Measurements from ENCODE around the gene SERP2. TPM values are rescaled to one million over a fixed set of nuclear protein-coding genes. Genes with fewer than 3 reads are reported as not detected.
A peak's percentile ranks its signal among the peaks of the same experiment; 100 is the strongest.

The SERP2 gene
- total and polyA plus RNA-seq, 2 donors from 2014 or later, result 9.7 to 11.0 TPM

- Histone ChIP-seq H3K27me3 (ENCODE audit: control insufficient read depth, insufficient read depth, low read length) (no peaks in the 10 kb centered on the region), H3K9me3 (ENCODE audit: control insufficient read depth in 2 of 3, insufficient read depth in 1 of 3, low read length in 3 of 3) (no peaks in the 10 kb centered on the region), H3K27ac (ENCODE audit: low read depth in 2 of 2, low read length in 2 of 2) (no peak overlapping the region), H3K4me1 (ENCODE audit: control insufficient read depth in 2 of 3, insufficient read depth in 2 of 3, low read depth in 1 of 3, low read length in 3 of 3) (no peaks in the 10 kb centered on the region), H3K4me3 (ENCODE audit: low read length in 3 of 3) (no peak overlapping the region), H3K9ac (ENCODE audit: low read length in 3 of 3) (no peak overlapping the region), H3K36me3 (ENCODE audit: control insufficient read depth in 2 of 3, insufficient read depth in 3 of 3, low read length in 3 of 3) (peaks cover 0 to 2% (median 0%) of the 10 kb centered on the region in 3 donors)
- intact Hi-C loops (cut with DNase I), result no loop called here
- DNase-seq, result no peak
- TF ChIP-seq CTCF (IDR thresholded peaks at IDR 0.05; ENCODE audit: borderline replicate concordance, extremely low read depth, insufficient read depth), result no peak
- FAIRE-seq, result no peak
These were observed 10.3 kb downstream of the SERP2 start for GRCh38 chr13:44383945-44384344.

- Histone ChIP-seq H3K27me3 (ENCODE audit: control insufficient read depth, insufficient read depth, low read length) (no peaks in the 10 kb centered on the region), H3K4me3 (ENCODE audit: low read length in 3 of 3) (no peak overlapping the region), H3K9ac (ENCODE audit: low read length in 3 of 3) (no peak overlapping the region), H3K27ac (ENCODE audit: low read depth in 2 of 2, low read length in 2 of 2) (no peak overlapping the region), H3K9me3 (ENCODE audit: control insufficient read depth in 2 of 3, insufficient read depth in 1 of 3, low read length in 3 of 3) (no peaks in the 10 kb centered on the region), H3K36me3 (ENCODE audit: control insufficient read depth in 2 of 3, insufficient read depth in 3 of 3, low read length in 3 of 3) (peaks cover 0 to 2% (median 0%) of the 10 kb centered on the region in 3 donors), H3K4me1 (ENCODE audit: control insufficient read depth in 2 of 3, insufficient read depth in 2 of 3, low read depth in 1 of 3, low read length in 3 of 3) (no peaks in the 10 kb centered on the region)
- intact Hi-C loops (cut with DNase I), result no loop called here
- DNase-seq, result no peak
- no peak for TF ChIP-seq CTCF (IDR thresholded peaks at IDR 0.05; ENCODE audit: borderline replicate concordance, extremely low read depth, insufficient read depth)
- no peak for FAIRE-seq
These were observed 11.2 kb downstream of the SERP2 start for GRCh38 chr13:44384778-44385177.

GRCh38 chr13:44385401-44385800 is 11.8 kb downstream of the SERP2 start:
- FAIRE-seq, result no peak
- H3K36me3 ChIP-seq (ENCODE audit: control insufficient read depth in 2 of 3, insufficient read depth in 3 of 3, low read length in 3 of 3), result no peaks in the 10 kb centered on the region
- H3K27me3 ChIP-seq (ENCODE audit: control insufficient read depth, insufficient read depth, low read length), result no peaks in the 10 kb centered on the region
- H3K9me3 ChIP-seq (ENCODE audit: control insufficient read depth in 2 of 3, insufficient read depth in 1 of 3, low read length in 3 of 3), result no peaks in the 10 kb centered on the region
- intact Hi-C loops (cut with DNase I), result no loop called here
- no peak overlapping the region for H3K4me3 ChIP-seq (ENCODE audit: low read length in 3 of 3)
- no peak for DNase-seq
- no peaks in the 10 kb centered on the region for H3K4me1 ChIP-seq (ENCODE audit: control insufficient read depth in 2 of 3, insufficient read depth in 2 of 3, low read depth in 1 of 3, low read length in 3 of 3)
- TF ChIP-seq CTCF (IDR thresholded peaks at IDR 0.05; ENCODE audit: borderline replicate concordance, extremely low read depth, insufficient read depth), result no peak
- H3K27ac ChIP-seq (ENCODE audit: low read depth in 2 of 2, low read length in 2 of 2), result no peak overlapping the region
- no peak overlapping the region for H3K9ac ChIP-seq (ENCODE audit: low read length in 3 of 3)

- Histone ChIP-seq H3K27me3 (ENCODE audit: control insufficient read depth, insufficient read depth, low read length) (no peaks in the 10 kb centered on the region), H3K9ac (ENCODE audit: low read length in 3 of 3) (no peak overlapping the region), H3K36me3 (ENCODE audit: control insufficient read depth in 2 of 3, insufficient read depth in 3 of 3, low read length in 3 of 3) (no peaks in the 10 kb centered on the region), H3K9me3 (ENCODE audit: control insufficient read depth in 2 of 3, insufficient read depth in 1 of 3, low read length in 3 of 3) (no peaks in the 10 kb centered on the region), H3K27ac (ENCODE audit: low read depth in 2 of 2, low read length in 2 of 2) (no peak overlapping the region), H3K4me3 (ENCODE audit: low read length in 3 of 3) (no peak overlapping the region), H3K4me1 (ENCODE audit: control insufficient read depth in 2 of 3, insufficient read depth in 2 of 3, low read depth in 1 of 3, low read length in 3 of 3) (no peaks in the 10 kb centered on the region)
- no peak for TF ChIP-seq CTCF (IDR thresholded peaks at IDR 0.05; ENCODE audit: borderline replicate concordance, extremely low read depth, insufficient read depth)
- intact Hi-C loops (cut with DNase I), result no loop called here
- FAIRE-seq, result no peak
- DNase-seq, result peak in 1 of 5 donors; percentile 26
These were observed 12.2 kb downstream of the SERP2 start for GRCh38 chr13:44385847-44386246.
